GM19452 (cell line): Measurements from ENCODE around the gene MRPL14.

Experiments
- ATAC-seq: cut with Tn5 transposase; IDR thresholded peaks from one replicate; pipeline ENCODE4 v1.9.1; 2021; ENCODE audit not compliant: unreplicated experiment

Gene MRPL14

DNA sequence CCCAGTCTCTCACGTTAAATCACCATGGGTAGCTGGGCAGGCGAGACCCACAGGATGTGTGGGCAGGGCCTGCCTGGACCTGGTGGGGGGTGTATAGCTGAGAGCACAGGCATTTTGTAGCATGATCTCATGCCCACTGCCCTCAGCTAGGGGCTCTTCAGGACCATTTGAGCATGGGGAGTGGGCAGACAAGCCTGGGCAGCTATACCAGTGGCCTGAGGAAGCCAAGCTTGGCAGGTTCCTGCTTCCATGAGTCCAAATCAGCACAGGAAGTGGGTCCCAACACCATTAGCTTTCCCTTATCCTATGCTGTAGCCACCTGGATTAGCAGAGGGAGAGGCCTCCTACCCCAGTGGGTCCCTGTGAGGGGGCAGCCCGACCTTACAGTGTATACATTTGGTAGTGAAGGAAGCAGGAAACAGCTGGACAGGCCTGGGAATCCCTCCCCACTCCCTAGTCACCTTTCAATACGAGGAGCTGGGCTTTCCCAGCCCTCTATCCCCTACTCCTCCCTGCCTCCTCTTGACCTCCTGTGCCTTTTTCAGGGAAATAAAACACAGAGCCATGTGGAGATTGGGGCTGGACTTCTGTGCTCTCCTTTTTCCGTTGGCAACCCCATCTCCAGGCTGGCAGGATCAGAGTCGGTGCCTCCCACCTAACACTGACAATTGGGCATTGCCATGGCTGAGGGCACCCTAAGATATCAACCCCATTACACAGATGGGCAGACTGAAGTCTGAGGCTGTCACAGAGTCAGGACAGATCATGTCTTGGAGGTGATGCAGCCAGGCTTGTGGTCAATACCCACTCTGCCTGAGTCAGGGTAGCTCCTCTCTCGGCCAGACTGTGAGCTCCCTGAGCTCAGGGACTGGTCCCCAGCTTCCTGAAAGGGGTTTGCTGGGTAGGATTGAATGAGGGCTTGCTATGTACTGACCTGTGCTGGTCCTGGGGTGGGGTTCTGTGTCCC lies 59.8 kb downstream of the MRPL14 start:
- no peak for ATAC-seq

DNA sequence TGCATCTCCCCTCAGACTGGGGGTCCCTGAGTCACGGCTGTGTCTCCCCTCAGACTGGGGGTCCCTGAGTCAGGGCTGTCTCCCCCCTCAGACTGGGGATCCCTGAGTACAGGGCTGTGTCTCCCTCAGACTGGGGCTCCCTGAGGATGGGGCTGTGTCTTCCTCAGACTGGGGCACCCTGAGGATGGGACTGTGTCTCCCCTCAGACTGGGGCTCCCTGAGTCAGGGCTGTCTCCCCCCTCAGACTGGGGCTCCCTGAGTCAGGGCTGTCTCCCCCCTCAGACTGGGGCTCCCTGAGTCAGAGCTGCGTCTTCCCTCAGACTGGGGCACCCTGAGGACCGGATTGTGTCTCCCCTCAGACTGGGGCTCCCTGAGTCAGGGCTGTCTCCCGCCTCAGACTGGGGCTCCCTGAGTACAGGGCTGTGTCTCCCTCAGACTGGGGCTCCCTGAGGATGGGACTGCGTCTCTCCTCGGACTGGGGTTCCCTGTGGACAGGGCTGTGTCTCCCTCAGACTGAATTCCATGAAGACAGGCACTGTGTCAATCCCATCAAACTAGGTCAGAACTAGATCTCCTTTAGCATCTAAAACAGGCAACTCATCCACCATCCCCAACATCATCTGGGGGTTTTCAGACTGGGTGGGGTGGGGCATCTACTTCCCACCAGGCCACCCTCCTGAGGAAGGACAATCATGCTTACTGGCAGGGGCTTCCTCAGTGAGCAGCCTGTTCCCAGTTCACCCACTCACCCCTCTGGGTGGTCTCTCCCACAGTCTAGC lies 60.7 kb downstream of the MRPL14 start:
- ATAC-seq, result no peak

DNA sequence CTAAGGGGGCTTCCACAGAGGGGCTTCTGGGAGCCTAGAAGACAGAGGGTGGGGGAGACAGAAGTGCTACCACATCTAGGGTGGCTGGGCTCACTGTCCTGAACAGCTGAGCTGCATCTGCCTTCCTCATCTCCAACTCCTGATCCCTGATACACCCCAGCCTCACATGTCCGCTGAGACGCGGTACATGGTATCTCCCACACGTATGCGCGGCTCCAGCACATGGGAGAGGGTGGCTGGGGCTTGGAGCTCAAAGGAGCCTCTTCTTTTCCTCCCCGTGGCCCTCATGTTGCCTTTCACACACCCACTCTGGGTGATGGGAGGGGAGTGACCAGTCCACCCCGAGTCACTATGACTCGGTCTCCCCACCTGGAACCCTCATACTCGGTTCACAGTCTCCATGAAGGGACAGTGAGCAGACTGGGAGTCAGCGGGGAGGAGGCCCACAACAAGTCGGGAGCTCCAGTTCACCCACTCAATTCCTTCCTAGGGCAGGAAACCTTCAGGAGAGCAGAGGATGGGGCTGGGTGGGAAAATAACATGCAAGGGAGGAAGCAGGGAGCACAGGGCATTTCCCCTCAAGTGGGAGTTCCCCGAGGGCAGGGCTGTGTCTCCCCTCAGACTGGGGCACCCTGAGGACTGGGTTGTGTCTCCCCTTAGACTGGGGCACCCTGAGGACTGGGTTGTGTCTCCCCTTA lies 61.7 kb downstream of the MRPL14 start:
- ATAC-seq, result no peak

DNA sequence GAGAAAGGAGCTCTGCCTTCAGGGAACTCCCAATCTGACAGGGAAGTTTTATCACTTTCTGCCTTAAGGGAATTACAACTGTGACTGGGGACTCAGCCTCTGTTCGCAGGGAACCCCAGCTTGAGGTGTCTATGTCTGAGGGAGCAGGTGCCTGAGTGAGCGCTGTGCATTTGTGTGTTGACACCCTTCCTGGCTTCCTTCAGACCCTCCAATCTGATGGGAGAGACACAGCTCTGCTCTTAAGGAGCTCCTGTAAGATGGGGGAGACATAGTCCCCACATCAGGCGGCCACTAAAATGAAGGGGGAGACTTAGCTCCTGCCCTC lies 62.3 kb downstream of the MRPL14 start:
- no peak for ATAC-seq

GRCh38 chr6:44064089-44064947 lies 62.9 kb downstream of the MRPL14 start:
- ATAC-seq, result no peak

- no peak for ATAC-seq
Measured at GRCh38 chr6:44063561-44064059, 63.6 kb downstream of the MRPL14 start.
